Panc1 (cell line): ENCODE data around the gene RHBG. TPM values are rescaled to one million over a fixed set of nuclear protein-coding genes. Genes with fewer than 3 reads are reported as not detected.

Experiments used
- ATAC-seq: fragments of 200-7000 bp; cut with Tn5 transposase; 2 replicates; pipeline ENCODE4 v1.9.1; 2020; ENCODE audit warnings: mild to moderate bottlenecking, moderate library complexity
- BruUV-seq: library from RNA; stranded (reverse); fragments of 400-500 nt; replicated peaks from 2 replicates; lab custom pipeline; 2021; lab: Mats Ljungman, UMichigan
- CTCF ChIA-PET: fragments of 300-600 bp; sonication (Branson Sonifier 250); formaldehyde crosslinking; loops from one replicate; lab custom pipeline; 2022; ENCODE audit warnings: antibody characterized with exemption; lab: Charles Lee
- POLR2A ChIA-PET: fragments of 300-600 bp; sonication (Branson Sonifier 250); formaldehyde crosslinking; loops from one replicate; lab custom pipeline; 2022; ENCODE audit warnings: antibody characterized with exemption; lab: Charles Lee
- DNase-seq: peaks from one replicate; pipeline ENCODE4 v3.0.0-alpha.2; 2010; ENCODE audit warnings: low read depth, low spot score
- H3K27ac ChIP-seq: 2 replicates; pipeline ENCODE4 v1.5.1; 2011; ENCODE audit warnings: mild to moderate bottlenecking, low read length, inconsistent platforms
- H3K27me3 ChIP-seq: fragments of 200-500 bp; sonication (Bioruptor generic); 2 replicates; pipeline ENCODE4 v1.6.0; 2014; ENCODE audit warnings: low read length, inconsistent platforms; ENCODE audit not compliant: control insufficient read depth, insufficient read depth
- H3K36me3 ChIP-seq: fragments of 200-500 bp; sonication (Bioruptor generic); 2 replicates; pipeline ENCODE4 v1.5.1; 2014; ENCODE audit warnings: inconsistent platforms, mild to moderate bottlenecking, low read length, moderate library complexity; ENCODE audit not compliant: control insufficient read depth, insufficient read depth
- H3K4me1 ChIP-seq: 2 replicates; pipeline ENCODE4 v1.5.1; 2011; ENCODE audit warnings: inconsistent platforms, mild to moderate bottlenecking, low read length, moderate library complexity; ENCODE audit not compliant: control insufficient read depth, insufficient read depth
- H3K4me3 ChIP-seq, 2 experiments: 2 replicates each; pipeline ENCODE4 v1.5.1; 2011 to 2012; ENCODE audit warnings: low read depth in 2 of 2, low read length in 2 of 2, mild to moderate bottlenecking in 2 of 2, inconsistent platforms in 1 of 2, moderate library complexity in 1 of 2
- H3K9me3 ChIP-seq: fragments of 200-500 bp; sonication (Bioruptor generic); 2 replicates; pipeline ENCODE4 v1.5.1; 2014; ENCODE audit warnings: low read depth, mild to moderate bottlenecking, inconsistent platforms, low read length, moderate library complexity; ENCODE audit not compliant: control insufficient read depth, insufficient read depth
- POLR2AphosphoS5 ChIP-seq: IDR thresholded peaks from 2 replicates; pipeline ENCODE4 v1.6.1; 2012; ENCODE audit warnings: mild to moderate bottlenecking, low read depth, low read length, moderate library complexity
- SIN3A ChIP-seq: IDR thresholded peaks from 2 replicates; pipeline ENCODE4 v1.6.1; 2012; ENCODE audit warnings: low read depth, mild to moderate bottlenecking, low read length, moderate library complexity, borderline replicate concordance; ENCODE audit not compliant: insufficient read depth
- TCF7L2 ChIP-seq: IDR thresholded peaks from 2 replicates; pipeline ENCODE4 v1.6.1; 2011; ENCODE audit warnings: mild to moderate bottlenecking, low read depth, low read length, inconsistent platforms
- in situ Hi-C: cut with HindIII; loops from 2 replicates; pipeline ENCODE4 v1.10.0; 2016; ENCODE audit warnings: low sequenced_read_pairs, low pct_unique_long_range_greater_than_20kb
- intact Hi-C: fragments of 100-400 bp; cut with micrococcal nuclease; formaldehyde crosslinking; loops from one replicate; pipeline ENCODE4 v1.10.0; 2022; ENCODE audit not compliant: unreplicated experiment
- total RNA-seq: library from RNA; stranded (reverse); gene quantifications from one replicate; pipeline ENCODE4 v1.2.1, GENCODE V29; 2021; ENCODE audit not compliant: unreplicated experiment
- TF ChIP-seq, protein P1 (sequence below): fragments of 450-650 bp; IDR thresholded peaks from 2 replicates; pipeline ENCODE4 v1.5.1; 2017; ENCODE audit warnings: mild to moderate bottlenecking
- TF ChIP-seq, protein P2 (sequence below), 2 experiments: IDR thresholded peaks; 2 replicates each; pipeline ENCODE4 v1.6.1; 2011 to 2012; ENCODE audit warnings: low read depth in 2 of 2, control low read depth in 1 of 2, low read length in 1 of 2, mild to moderate bottlenecking in 1 of 2, moderate library complexity in 1 of 2; ENCODE audit not compliant: insufficient read depth in 1 of 2

The RHBG gene
- total RNA-seq, 1 experiment from 2014 or later, result 0.28 TPM

DNA sequence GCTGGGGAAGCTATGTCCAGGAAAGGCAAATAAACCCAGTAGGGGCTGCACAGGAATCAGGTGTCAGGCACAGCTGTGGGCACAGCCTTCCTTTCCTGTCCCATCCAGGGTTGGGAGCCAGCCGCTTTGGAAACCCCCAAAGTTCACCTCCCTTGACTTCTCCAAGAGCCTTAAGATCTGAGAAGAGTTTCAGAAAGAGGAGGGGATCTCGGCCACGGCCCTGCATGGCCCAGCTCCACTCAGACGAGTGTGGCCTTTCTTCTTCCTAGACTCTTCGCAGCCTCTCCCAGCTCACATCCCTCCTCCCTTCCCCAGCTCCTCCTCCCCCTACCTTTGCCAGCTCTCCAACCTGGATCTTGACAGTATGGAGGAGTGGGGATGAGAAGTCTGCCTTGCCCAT is 36.7 kb downstream of the RHBG start:
- Histone ChIP-seq H3K27ac (no peak overlapping the region), H3K27me3 (no peaks in the 10 kb centered on the region), H3K9me3 (no peaks in the 10 kb centered on the region), H3K4me3 (no peak overlapping the region), H3K36me3 (no peaks in the 10 kb centered on the region), H3K4me1 (no peaks in the 10 kb centered on the region)
- in situ Hi-C loops, result no loop called here
- no TSS peak for BruUV-seq
- TF ChIP-seq, protein P1, sequence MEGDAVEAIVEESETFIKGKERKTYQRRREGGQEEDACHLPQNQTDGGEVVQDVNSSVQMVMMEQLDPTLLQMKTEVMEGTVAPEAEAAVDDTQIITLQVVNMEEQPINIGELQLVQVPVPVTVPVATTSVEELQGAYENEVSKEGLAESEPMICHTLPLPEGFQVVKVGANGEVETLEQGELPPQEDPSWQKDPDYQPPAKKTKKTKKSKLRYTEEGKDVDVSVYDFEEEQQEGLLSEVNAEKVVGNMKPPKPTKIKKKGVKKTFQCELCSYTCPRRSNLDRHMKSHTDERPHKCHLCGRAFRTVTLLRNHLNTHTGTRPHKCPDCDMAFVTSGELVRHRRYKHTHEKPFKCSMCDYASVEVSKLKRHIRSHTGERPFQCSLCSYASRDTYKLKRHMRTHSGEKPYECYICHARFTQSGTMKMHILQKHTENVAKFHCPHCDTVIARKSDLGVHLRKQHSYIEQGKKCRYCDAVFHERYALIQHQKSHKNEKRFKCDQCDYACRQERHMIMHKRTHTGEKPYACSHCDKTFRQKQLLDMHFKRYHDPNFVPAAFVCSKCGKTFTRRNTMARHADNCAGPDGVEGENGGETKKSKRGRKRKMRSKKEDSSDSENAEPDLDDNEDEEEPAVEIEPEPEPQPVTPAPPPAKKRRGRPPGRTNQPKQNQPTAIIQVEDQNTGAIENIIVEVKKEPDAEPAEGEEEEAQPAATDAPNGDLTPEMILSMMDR, result no peak
- CTCF ChIA-PET, result interaction anchor here (0.9 to 1.4 kb wide), 2 partner anchors 20 kb away, joined by 3 to 4 read pairs; no protein-coding TSS in a partner anchor
- intact Hi-C loops, result no loop called here
- POLR2A ChIA-PET, result no interaction called here
- DNase-seq, result no peak
- ATAC-seq, result no peak

DNA sequence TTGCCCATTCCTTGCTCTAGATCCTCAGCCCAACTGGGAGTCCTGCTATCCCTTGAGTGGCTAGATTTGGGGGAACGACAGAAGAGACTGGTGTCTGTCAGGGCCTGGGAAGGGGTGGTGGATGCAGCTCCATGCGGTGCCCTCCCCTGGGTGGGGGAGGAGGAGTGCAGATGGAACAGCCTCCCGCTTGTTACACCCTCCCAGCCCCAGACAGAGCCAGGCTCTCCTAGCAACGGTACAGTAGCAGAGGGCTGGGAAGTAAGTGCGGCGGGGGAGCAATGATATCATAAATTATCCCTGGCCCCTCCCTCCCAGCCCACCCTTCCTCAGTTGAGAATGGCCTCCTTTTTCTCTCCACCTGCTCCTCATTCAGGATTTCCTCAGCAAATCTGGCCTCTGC is 37.2 kb downstream of the RHBG start:
- no peak overlapping the region for H3K4me3 ChIP-seq
- CTCF ChIA-PET, result interaction anchor here (0.9 kb wide), 1 partner anchor 20 kb away, joined by 3 read pairs; no protein-coding TSS in a partner anchor
- no TSS peak for BruUV-seq

GRCh38 chr1:156407344-156407743 is 38.3 kb downstream of the RHBG start:
- Histone ChIP-seq H3K4me1 (no peaks in the 10 kb centered on the region), H3K4me3 (no peak overlapping the region), H3K27ac (no peak overlapping the region), H3K9me3 (no peaks in the 10 kb centered on the region), H3K36me3 (no peaks in the 10 kb centered on the region), H3K27me3 (no peaks in the 10 kb centered on the region)
- in situ Hi-C loops, result no loop called here
- no peak for ATAC-seq
- BruUV-seq, result no TSS peak
- POLR2A ChIA-PET, result no interaction called here
- TF ChIP-seq, protein P1, result no peak
- TF ChIP-seq POLR2AphosphoS5 (no peak), TCF7L2 (no peak), SIN3A (no peak)
- intact Hi-C loops, result no loop called here
- CTCF ChIA-PET, result no interaction called here
- DNase-seq, result no peak

More for the DNA sequence above, 37.2 kb downstream of the RHBG start:
- no peaks in the 10 kb centered on the region for H3K27me3 ChIP-seq
- ATAC-seq (no peak), DNase-seq (no peak)
- POLR2A ChIA-PET, result no interaction called here
- no peak overlapping the region for H3K27ac ChIP-seq
- H3K4me1 ChIP-seq, result no peaks in the 10 kb centered on the region
- TF ChIP-seq SIN3A, result no peak
- TF ChIP-seq TCF7L2, result no peak
- TF ChIP-seq, protein P2, sequence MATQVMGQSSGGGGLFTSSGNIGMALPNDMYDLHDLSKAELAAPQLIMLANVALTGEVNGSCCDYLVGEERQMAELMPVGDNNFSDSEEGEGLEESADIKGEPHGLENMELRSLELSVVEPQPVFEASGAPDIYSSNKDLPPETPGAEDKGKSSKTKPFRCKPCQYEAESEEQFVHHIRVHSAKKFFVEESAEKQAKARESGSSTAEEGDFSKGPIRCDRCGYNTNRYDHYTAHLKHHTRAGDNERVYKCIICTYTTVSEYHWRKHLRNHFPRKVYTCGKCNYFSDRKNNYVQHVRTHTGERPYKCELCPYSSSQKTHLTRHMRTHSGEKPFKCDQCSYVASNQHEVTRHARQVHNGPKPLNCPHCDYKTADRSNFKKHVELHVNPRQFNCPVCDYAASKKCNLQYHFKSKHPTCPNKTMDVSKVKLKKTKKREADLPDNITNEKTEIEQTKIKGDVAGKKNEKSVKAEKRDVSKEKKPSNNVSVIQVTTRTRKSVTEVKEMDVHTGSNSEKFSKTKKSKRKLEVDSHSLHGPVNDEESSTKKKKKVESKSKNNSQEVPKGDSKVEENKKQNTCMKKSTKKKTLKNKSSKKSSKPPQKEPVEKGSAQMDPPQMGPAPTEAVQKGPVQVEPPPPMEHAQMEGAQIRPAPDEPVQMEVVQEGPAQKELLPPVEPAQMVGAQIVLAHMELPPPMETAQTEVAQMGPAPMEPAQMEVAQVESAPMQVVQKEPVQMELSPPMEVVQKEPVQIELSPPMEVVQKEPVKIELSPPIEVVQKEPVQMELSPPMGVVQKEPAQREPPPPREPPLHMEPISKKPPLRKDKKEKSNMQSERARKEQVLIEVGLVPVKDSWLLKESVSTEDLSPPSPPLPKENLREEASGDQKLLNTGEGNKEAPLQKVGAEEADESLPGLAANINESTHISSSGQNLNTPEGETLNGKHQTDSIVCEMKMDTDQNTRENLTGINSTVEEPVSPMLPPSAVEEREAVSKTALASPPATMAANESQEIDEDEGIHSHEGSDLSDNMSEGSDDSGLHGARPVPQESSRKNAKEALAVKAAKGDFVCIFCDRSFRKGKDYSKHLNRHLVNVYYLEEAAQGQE (IDR thresholded peaks at IDR 0.05; ENCODE audit: insufficient read depth in 1 of 2, low read depth in 2 of 2, low read length in 1 of 2), result no peak
- intact Hi-C loops, result no loop called here
- in situ Hi-C loops, result no loop called here
- no peaks in the 10 kb centered on the region for H3K36me3 ChIP-seq
- no peaks in the 10 kb centered on the region for H3K9me3 ChIP-seq
